ENCODE measurements around the gene CCBE1. TPM values are rescaled to one million over a fixed set of nuclear protein-coding genes. Genes with fewer than 3 reads are reported as not detected.

Gene CCBE1
- total and polyA plus RNA-seq, 12 donors: 4.8 to 56.8 (median 26.4) TPM

- no peak for DNase-seq
- no peak overlapping the region for H3K27ac ChIP-seq
- intact Hi-C loops (cut with DNase I): no loop called here
- TF ChIP-seq, protein P1, sequence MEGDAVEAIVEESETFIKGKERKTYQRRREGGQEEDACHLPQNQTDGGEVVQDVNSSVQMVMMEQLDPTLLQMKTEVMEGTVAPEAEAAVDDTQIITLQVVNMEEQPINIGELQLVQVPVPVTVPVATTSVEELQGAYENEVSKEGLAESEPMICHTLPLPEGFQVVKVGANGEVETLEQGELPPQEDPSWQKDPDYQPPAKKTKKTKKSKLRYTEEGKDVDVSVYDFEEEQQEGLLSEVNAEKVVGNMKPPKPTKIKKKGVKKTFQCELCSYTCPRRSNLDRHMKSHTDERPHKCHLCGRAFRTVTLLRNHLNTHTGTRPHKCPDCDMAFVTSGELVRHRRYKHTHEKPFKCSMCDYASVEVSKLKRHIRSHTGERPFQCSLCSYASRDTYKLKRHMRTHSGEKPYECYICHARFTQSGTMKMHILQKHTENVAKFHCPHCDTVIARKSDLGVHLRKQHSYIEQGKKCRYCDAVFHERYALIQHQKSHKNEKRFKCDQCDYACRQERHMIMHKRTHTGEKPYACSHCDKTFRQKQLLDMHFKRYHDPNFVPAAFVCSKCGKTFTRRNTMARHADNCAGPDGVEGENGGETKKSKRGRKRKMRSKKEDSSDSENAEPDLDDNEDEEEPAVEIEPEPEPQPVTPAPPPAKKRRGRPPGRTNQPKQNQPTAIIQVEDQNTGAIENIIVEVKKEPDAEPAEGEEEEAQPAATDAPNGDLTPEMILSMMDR (IDR thresholded peaks at IDR 0.05): no peak
- no peak for TF ChIP-seq POLR2A (IDR thresholded peaks at IDR 0.05)
- no peaks in the 10 kb centered on the region for H3K27me3 ChIP-seq
- H3K4me3 ChIP-seq: no peak overlapping the region
- H3K9me3 ChIP-seq (replicated peaks in 1 of 3): no peaks in the 10 kb centered on the region
- no peaks in the 10 kb centered on the region for H3K4me1 ChIP-seq (replicated peaks in 1 of 2)
- WGBS, 4 donors: 73 to 89% (median 79%) methylated on average over 8 of the region's 8 CpGs
- no peaks in the 10 kb centered on the region for H3K36me3 ChIP-seq (replicated peaks in 1 of 2)
Observed at GRCh38 chr18:59660786-59661743, 36.2 kb downstream of the CCBE1 start.

DNA sequence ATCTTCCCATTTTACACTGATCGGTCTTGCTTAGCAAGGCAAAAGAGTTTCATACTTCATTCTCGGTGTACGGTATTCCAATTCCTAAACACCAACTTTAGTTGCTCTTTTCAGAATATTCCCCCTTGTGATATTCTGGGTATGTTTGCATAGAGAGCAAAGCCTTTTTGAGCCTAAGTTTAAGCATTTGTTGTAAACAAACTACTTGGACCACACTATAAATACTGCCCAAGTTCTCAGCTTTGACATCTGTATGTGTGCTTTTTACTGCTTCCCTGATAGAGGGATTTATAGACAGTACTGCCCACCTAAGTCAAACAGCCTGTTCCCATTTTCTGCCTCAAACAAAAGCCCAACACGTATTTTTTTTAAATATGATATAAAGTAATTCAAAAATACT, 36.9 kb downstream of the CCBE1 start:
- no peak overlapping the region for H3K4me3 ChIP-seq
- no peaks in the 10 kb centered on the region for H3K4me1 ChIP-seq (replicated peaks in 1 of 2)
- intact Hi-C loops (cut with DNase I): no loop called here
- H3K9me3 ChIP-seq (replicated peaks in 1 of 3): no peaks in the 10 kb centered on the region
- no peak for DNase-seq
- TF ChIP-seq POLR2A (IDR thresholded peaks at IDR 0.05): no peak
- TF ChIP-seq, protein P1 (IDR thresholded peaks at IDR 0.05): no peak
- H3K27me3 ChIP-seq: no peaks in the 10 kb centered on the region
- H3K27ac ChIP-seq: no peak overlapping the region
- WGBS, 4 donors: 68 to 78% (median 77%) methylated on average over 4 of the region's 4 CpGs
- no peaks in the 10 kb centered on the region for H3K36me3 ChIP-seq (replicated peaks in 1 of 2)

- no peak for DNase-seq
- TF ChIP-seq, protein P1 (IDR thresholded peaks at IDR 0.05): no peak
- TF ChIP-seq POLR2A (IDR thresholded peaks at IDR 0.05): no peak
- H3K4me3 ChIP-seq: peak overlapping the region in 1 of 4 donors; percentile 9
- whole genome bisulfite sequencing, 4 donors: 76 to 81% (median 78%) methylated on average over 14 of the region's 14 CpGs
- no peaks in the 10 kb centered on the region for H3K4me1 ChIP-seq (replicated peaks in 1 of 2)
- intact Hi-C loops (cut with DNase I): no loop called here
- no peaks in the 10 kb centered on the region for H3K36me3 ChIP-seq (replicated peaks in 1 of 2)
- H3K27me3 ChIP-seq: no peaks in the 10 kb centered on the region
- H3K27ac ChIP-seq: no peak overlapping the region
- no peaks in the 10 kb centered on the region for H3K9me3 ChIP-seq (replicated peaks in 1 of 3)
Observed at GRCh38 chr18:59659508-59660170, 37.6 kb downstream of the CCBE1 start.

GRCh38 chr18:59658941-59659340, 38.3 kb downstream of the CCBE1 start:
- no peak for TF ChIP-seq POLR2A (IDR thresholded peaks at IDR 0.05)
- TF ChIP-seq, protein P1 (IDR thresholded peaks at IDR 0.05): no peak
- no peak overlapping the region for H3K4me3 ChIP-seq
- H3K27me3 ChIP-seq: no peaks in the 10 kb centered on the region
- intact Hi-C loops (cut with DNase I): no loop called here
- H3K36me3 ChIP-seq (replicated peaks in 1 of 2): no peaks in the 10 kb centered on the region
- 90 to 94% (median 92%) methylated on average over 7 of the region's 7 CpGs for WGBS, 4 donors
- no peaks in the 10 kb centered on the region for H3K4me1 ChIP-seq (replicated peaks in 1 of 2)
- DNase-seq: no peak
- H3K27ac ChIP-seq: no peak overlapping the region
- H3K9me3 ChIP-seq (replicated peaks in 1 of 3): no peaks in the 10 kb centered on the region

Measured in adrenal gland (tissue), 12 donors.